Glomerular visceral epithelial cell (primary cell): ENCODE results near the gene LRRC4C.

Source experiments
- DNase-seq: peaks from one replicate; pipeline ENCODE4 v3.0.0-alpha.2; 2016; ENCODE audit errors: extremely low spot score

The LRRC4C gene

GRCh38 chr11:40100162-40100553 is 1359.3 kb downstream of the LRRC4C start:
- no peak for DNase-seq

GRCh38 chr11:40099426-40100161 is 1359.9 kb downstream of the LRRC4C start:
- no peak for DNase-seq

GRCh38 chr11:40095446-40095845 is 1364.0 kb downstream of the LRRC4C start:
- no peak for DNase-seq

GRCh38 chr11:40094954-40095353 is 1364.5 kb downstream of the LRRC4C start:
- no peak for DNase-seq

DNA sequence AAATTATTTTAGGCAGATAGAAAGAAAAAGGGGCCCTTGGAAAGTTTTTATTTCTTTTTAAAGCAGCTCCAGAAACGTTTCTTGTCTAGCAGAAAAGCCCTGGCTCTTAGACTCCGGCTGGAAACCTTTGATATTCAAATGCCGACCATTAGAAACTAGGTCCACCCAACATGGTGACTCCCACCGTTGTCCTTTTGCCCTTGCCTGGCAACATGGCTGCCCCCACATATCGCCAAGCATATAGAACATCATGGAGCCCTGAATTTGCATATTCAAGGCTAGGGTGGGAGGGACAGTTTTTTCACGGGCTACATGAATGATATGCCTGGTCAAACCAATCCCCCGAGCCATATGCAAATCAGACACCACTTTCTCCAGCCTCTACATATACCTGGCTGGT is 1379.0 kb downstream of the LRRC4C start:
- no peak for DNase-seq
